Measurements from ENCODE around the gene BRAT1. TPM values are rescaled to one million over a fixed set of nuclear protein-coding genes. Genes with fewer than 3 reads are reported as not detected.
A peak's percentile ranks its signal among the peaks of the same experiment; 100 is the strongest.

Gene BRAT1
- total RNA-seq, 1 donor from 2014 or later = 52.7 TPM

- DNase-seq (ENCODE audit: low read depth, low spot score) = no peak
- H3K27me3 Mint-ChIP-seq (ENCODE audit: low read depth) = no peaks in the 10 kb centered on the region
- peak overlapping the region; percentile 81 for H3K27ac Mint-ChIP-seq (ENCODE audit: unreplicated experiment)
- no peaks in the 10 kb centered on the region for H3K9me3 Mint-ChIP-seq
- no peak for TF ChIP-seq CTCF (conservative IDR thresholded peaks at IDR 0.05)
- no peak overlapping the region for H3K4me3 Mint-ChIP-seq
- peaks cover 40% of the 10 kb centered on the region for H3K4me1 Mint-ChIP-seq
- no peaks in the 10 kb centered on the region for H3K36me3 Mint-ChIP-seq (ENCODE audit: low read depth)
Observed at GRCh38 chr7:2499719-2500430, 55.4 kb downstream of the BRAT1 start.

- no peak for DNase-seq (ENCODE audit: low read depth, low spot score)
- peaks cover 43% of the 10 kb centered on the region for H3K4me1 Mint-ChIP-seq
- H3K27me3 Mint-ChIP-seq (ENCODE audit: low read depth) = no peaks in the 10 kb centered on the region
- no peaks in the 10 kb centered on the region for H3K36me3 Mint-ChIP-seq (ENCODE audit: low read depth)
- TF ChIP-seq CTCF (conservative IDR thresholded peaks at IDR 0.05) = no peak
- H3K9me3 Mint-ChIP-seq = no peaks in the 10 kb centered on the region
- H3K27ac Mint-ChIP-seq (ENCODE audit: unreplicated experiment) = no peak overlapping the region
- H3K4me3 Mint-ChIP-seq = no peak overlapping the region
Observed at GRCh38 chr7:2499181-2499580, 56.1 kb downstream of the BRAT1 start.

- no peaks in the 10 kb centered on the region for H3K9me3 Mint-ChIP-seq
- no peak for DNase-seq (ENCODE audit: low read depth, low spot score)
- no peak overlapping the region for H3K27ac Mint-ChIP-seq (ENCODE audit: unreplicated experiment)
- no peaks in the 10 kb centered on the region for H3K27me3 Mint-ChIP-seq (ENCODE audit: low read depth)
- H3K4me3 Mint-ChIP-seq = no peak overlapping the region
- no peaks in the 10 kb centered on the region for H3K36me3 Mint-ChIP-seq (ENCODE audit: low read depth)
- no peak for TF ChIP-seq CTCF (conservative IDR thresholded peaks at IDR 0.05)
- peaks cover 43% of the 10 kb centered on the region for H3K4me1 Mint-ChIP-seq
Observed at GRCh38 chr7:2498708-2499107, 56.6 kb downstream of the BRAT1 start.

GRCh38 chr7:2497500-2498336 lies 57.6 kb downstream of the BRAT1 start:
- TF ChIP-seq CTCF (conservative IDR thresholded peaks at IDR 0.05) = no peak
- DNase-seq (ENCODE audit: low read depth, low spot score) = no peak

GRCh38 chr7:2497065-2497464 lies 58.3 kb downstream of the BRAT1 start:
- no peaks in the 10 kb centered on the region for H3K27me3 Mint-ChIP-seq (ENCODE audit: low read depth)
- no peak for DNase-seq (ENCODE audit: low read depth, low spot score)
- no peak for TF ChIP-seq CTCF (conservative IDR thresholded peaks at IDR 0.05)
- H3K27ac Mint-ChIP-seq (ENCODE audit: unreplicated experiment) = peak overlapping the region; percentile 43
- peaks cover 2% of the 10 kb centered on the region for H3K9me3 Mint-ChIP-seq
- H3K36me3 Mint-ChIP-seq (ENCODE audit: low read depth) = no peaks in the 10 kb centered on the region
- peak overlapping the region; percentile 15 for H3K4me3 Mint-ChIP-seq
- H3K4me1 Mint-ChIP-seq = peaks cover 47% of the 10 kb centered on the region

More at GRCh38 chr7:2497500-2498336, 57.6 kb downstream of the BRAT1 start:
- Mint-ChIP-seq H3K4me1 (peaks cover 47% of the 10 kb centered on the region), H3K27me3 (ENCODE audit: low read depth) (no peaks in the 10 kb centered on the region), H3K36me3 (ENCODE audit: low read depth) (no peaks in the 10 kb centered on the region), H3K4me3 (peak overlapping the region; percentile 15), H3K9me3 (no peaks in the 10 kb centered on the region), H3K27ac (ENCODE audit: unreplicated experiment) (peak overlapping the region; percentile 43)
